SK-N-SH (cell line): ENCODE results near the gene OXCT1.

Experiments
- CTCF ChIP-seq: fragments of 200-600 bp; sonication (generic); IDR thresholded peaks from 2 replicates; pipeline ENCODE4 v1.6.1; 2017; ENCODE audit warnings: antibody characterized with exemption, mild to moderate bottlenecking, moderate library complexity
- EZH2phosphoT487 ChIP-seq: fragments of 200-600 bp; sonication (generic); IDR thresholded peaks from 2 replicates; pipeline ENCODE4 v1.6.1; 2017; ENCODE audit warnings: low read depth, mixed run types, mild to moderate bottlenecking, antibody characterized with exemption, moderate library complexity, borderline replicate concordance
- FOSL2 ChIP-seq: IDR thresholded peaks from 2 replicates; pipeline ENCODE4 v1.4.0; 2012; ENCODE audit warnings: low read depth, mild to moderate bottlenecking, moderate library complexity, borderline replicate concordance
- FOXM1 ChIP-seq: IDR thresholded peaks from 2 replicates; pipeline ENCODE4 v1.4.0; 2012; ENCODE audit warnings: low read depth, mild to moderate bottlenecking
- REST ChIP-seq: IDR thresholded peaks from 2 replicates; pipeline ENCODE4 v1.6.1; 2012; ENCODE audit warnings: mild to moderate bottlenecking, low read depth, low read length, moderate library complexity
- ZBTB33 ChIP-seq: IDR thresholded peaks from 2 replicates; pipeline ENCODE4 v1.4.0; 2012; ENCODE audit warnings: low read depth, borderline replicate concordance

GRCh38 chr5:41768692-41769091, 101.5 kb downstream of the OXCT1 start:
- TF ChIP-seq CTCF (no peak), FOXM1 (no peak), EZH2phosphoT487 (no peak), FOSL2 (no peak), REST (no peak), ZBTB33 (no peak)
